IPS-11a (cell line): ENCODE measurements around the gene RABGAP1.

ENCODE experiments used
- H3K4me3 ChIP-seq: one replicate; pipeline ENCODE4 v1.5.1; 2013; ENCODE audit warnings: low read depth, low read length, control low read depth

RABGAP1 gene

GRCh38 chr9:123044586-123044985 lies 103.8 kb downstream of the RABGAP1 start:
- H3K4me3 ChIP-seq = no peak overlapping the region

DNA sequence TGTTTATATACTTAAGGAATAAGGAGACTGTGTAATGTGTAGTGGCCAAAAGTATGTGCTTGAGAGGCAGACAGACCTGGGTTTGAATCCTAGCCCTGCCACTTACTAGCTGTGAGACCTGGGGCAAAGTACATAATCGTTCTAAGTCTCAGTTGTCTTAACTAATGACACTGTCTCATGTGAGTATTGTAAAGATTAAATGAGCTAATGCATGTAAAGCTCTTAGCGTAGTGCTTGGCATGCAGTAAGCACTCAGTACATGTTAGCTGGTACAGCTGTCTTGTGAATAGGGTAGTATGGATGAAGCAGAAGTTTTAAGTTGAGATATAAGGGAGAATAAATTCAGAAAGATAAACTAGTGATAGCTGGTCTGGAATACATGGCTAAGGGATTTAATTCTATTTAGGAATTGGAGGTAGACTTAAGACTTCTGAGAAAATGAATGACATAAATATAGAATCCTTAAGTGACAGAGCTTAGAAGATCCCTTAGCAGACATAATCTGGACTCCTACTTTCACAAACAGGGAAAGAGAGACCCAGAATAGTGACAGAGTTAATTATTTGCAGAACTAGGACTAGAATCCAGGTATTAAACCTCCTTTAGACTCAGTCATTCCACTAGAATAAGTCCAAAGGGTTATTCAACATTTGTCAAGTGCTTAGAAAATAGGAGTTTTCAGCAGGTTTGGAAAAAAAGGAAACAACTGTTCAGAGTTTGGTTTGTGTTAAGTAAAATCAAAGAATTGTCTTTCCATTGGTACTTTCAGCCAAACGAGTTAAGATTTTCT lies 105.8 kb downstream of the RABGAP1 start:
- no peak overlapping the region for H3K4me3 ChIP-seq

DNA sequence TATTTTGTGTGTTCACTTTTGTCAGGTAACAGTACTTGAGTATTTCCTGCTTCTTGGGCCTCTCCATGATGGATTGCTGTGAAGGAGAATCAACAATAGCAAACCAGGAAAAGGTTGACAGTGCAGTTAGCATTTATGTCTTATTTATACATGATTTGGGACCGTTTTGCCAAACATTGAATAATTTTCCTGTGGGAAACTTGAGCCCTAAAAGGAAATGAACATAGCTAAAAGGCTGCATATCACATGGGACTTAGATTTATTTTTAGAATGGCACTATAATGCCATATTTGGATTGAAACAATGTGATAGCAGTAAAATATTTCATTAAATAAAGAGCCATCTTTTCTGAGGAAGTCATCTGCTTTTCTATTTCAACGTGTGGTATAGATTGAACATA lies 107.9 kb downstream of the RABGAP1 start:
- H3K4me3 ChIP-seq = no peak overlapping the region

DNA sequence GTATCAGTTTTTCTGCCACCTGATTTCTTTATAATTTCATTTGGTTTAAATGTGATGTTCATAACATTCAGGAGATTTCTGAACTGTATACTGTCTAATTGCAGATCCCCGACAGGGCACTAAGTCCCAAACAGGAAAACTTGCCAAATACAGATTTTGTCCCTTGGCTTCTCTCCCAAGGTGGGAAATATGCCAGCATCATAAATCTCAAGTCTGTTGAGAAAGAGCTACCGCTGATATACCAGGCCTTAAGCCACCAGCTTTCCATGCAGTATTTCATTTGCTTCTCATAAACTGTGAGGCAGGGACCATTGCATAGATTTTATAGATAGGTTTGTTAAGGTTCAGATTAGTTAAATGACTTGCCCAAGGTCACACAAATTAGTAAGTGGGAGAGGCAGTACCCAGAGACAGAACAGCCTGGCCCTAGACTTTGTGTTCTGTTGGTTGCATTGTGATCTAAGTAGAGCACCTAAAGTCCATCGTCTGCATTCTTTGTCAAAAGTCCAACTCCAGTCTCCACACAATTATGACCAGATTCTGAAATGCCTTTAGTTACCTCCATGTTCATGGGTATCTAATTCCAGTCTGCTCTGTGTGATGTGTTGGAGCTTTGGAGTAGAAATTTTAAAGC lies 108.9 kb downstream of the RABGAP1 start:
- H3K4me3 ChIP-seq = no peak overlapping the region

- H3K4me3 ChIP-seq = no peak overlapping the region
Observed at GRCh38 chr9:123053046-123053445, 112.2 kb downstream of the RABGAP1 start.

DNA sequence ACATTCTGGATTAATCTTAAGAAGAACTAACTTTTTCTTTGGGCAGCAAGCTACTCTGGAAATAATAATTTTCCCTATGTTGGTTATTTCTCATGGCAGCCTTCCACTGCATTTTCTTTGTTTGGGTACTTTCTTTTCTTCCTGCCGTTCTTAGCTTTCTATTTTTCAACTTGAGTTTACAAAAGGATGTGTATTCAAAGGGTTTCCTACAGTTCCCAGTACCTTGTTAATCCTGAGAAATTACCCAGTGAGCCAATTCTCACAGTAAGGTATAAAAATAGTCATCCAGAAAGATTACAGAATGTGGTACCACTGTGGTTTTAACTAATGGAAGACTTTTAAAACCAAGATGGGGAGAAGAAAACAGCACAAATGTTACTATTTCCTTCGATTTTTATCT lies 112.9 kb downstream of the RABGAP1 start:
- no peak overlapping the region for H3K4me3 ChIP-seq

- no peak overlapping the region for H3K4me3 ChIP-seq
Observed at GRCh38 chr9:123058834-123059233, 118.0 kb downstream of the RABGAP1 start.

DNA sequence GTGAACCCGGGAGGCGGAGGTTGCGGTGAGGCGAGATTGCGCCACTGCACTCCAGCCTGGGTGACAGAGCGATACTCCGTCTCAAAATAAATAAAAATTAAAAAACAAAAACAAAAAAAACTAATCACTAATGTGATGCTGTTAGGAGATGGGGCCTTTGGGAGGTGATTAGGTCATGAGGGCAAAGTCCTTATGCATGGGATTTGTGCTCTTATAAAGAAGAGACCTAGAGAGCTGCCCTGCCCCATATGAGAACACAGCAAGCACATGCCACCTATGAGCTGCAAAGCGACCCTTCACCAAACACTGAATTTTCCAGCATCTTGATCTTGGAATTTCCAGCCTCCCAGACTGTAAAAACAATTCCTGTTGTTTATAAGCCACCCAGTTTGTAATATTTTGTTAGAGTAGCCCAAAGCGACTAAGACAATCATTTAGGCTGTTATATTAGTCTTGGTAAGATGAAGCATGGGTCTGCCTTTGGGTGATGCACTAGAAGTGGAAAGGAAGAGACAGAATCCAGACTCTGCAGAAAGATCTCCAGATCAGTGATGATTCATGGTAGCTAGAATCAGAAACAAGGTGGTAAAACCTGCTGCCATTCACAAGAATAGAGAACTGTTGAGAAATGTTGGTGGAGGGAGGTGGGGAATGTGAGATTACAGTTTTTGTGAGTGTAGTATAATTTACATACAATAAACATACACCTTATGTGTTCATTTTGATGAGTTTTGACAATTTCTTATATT lies 118.8 kb downstream of the RABGAP1 start:
- H3K4me3 ChIP-seq = no peak overlapping the region

DNA sequence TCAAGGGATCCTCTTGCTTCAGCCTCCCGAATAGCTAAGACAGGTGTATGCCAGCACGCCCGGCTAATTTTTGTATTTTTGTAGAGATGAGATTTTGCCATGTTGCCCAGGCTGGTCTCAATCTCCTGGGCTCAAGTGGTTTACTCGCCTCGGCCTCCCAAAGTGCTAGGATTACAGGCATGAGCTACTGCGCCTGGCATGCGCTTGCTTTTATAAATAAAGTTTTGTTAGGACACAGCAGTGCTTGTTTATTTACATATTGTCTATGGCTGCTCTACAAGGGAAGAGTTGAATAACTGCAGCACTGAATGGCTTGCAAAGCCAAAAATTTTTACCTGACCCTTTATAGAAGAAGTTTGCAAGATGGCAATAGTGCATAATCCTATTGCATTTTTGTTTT lies 120.4 kb downstream of the RABGAP1 start:
- no peak overlapping the region for H3K4me3 ChIP-seq

GRCh38 chr9:123062351-123063176 lies 121.7 kb downstream of the RABGAP1 start:
- H3K4me3 ChIP-seq = no peak overlapping the region

GRCh38 chr9:123063177-123063598 lies 122.4 kb downstream of the RABGAP1 start:
- H3K4me3 ChIP-seq = no peak overlapping the region

DNA sequence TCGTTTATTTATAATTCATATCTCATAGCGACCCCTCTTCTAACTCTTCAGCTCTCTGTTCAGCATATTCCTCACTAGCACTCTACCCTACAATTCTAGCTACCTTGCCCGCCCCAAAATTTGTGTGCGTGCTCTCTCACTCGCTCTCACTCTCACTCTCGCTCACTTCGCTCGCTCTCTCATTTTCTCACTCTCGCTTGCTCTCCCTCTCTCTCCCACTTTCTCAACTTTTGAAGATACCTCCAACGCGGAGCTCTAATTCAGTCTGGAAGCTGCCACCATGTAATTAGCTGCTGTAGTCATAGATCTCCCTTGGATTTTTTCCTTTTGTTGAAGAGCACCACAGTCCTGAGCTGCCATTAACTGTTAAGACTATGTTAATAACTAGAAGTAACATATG lies 123.1 kb downstream of the RABGAP1 start:
- no peak overlapping the region for H3K4me3 ChIP-seq

GRCh38 chr9:123064716-123065115 lies 123.9 kb downstream of the RABGAP1 start:
- no peak overlapping the region for H3K4me3 ChIP-seq

DNA sequence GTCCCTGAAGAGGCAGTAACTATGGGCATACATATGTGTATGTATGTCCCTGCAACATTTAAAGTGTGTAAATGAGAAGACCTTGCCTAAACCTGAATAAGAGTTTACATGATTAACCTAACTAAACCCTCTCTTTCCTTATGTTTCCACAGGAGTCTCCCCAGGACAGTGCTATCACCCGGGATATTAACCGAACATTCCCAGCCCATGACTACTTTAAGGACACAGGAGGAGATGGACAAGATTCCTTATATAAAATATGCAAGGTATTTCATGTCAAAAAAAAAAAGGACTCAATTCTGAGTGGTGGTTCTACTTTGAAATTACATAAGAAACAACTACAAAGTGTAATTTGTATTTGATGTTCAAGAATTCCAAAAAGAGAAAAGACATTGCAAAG lies 124.4 kb downstream of the RABGAP1 start:
- no peak overlapping the region for H3K4me3 ChIP-seq

DNA sequence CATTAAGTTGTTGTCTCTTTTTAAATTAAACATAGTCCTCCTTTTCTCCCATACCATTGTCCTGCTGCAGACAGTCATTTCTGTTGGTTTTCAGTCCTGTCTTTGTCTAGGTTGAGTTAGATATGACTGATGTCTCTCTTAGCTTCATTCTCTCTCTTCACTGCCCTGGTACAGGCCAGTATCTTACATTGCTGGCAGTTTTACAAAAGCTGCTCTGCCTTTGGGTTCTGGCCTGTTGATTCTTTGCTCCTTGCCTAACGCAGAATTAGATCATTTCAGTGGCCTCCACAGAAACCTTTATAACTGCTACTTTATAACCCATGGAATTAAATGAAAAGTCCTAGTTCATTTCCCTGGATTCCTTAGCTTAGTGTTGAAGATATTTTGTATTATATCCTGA lies 126.3 kb downstream of the RABGAP1 start:
- H3K4me3 ChIP-seq = no peak overlapping the region

DNA sequence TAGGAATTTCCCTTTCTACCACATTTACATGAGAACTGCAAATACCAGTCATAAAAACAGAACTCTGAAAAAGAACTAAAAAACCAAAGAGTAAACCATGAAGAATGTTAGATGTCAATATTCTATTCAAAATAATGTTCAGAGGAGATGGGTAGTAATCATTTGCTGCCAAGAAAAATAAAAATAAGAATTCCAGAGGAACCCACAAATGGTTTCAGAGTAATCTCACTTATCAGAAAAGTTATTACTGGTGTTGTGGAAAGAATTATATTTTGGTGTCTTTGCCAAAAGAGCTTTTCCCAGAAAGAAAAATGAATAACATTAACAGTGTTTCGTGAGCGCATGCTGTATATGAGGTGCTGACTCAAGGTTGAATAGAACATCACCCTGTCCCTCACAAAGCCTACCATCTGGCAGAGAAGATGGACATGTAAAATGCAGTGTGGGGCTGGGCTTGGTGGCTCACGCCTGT lies 128.2 kb downstream of the RABGAP1 start:
- no peak overlapping the region for H3K4me3 ChIP-seq

GRCh38 chr9:123070198-123070597 lies 129.4 kb downstream of the RABGAP1 start:
- no peak overlapping the region for H3K4me3 ChIP-seq

GRCh38 chr9:123072407-123072995 lies 131.7 kb downstream of the RABGAP1 start:
- H3K4me3 ChIP-seq = no peak overlapping the region

- H3K4me3 ChIP-seq = no peak overlapping the region
Observed at GRCh38 chr9:123073441-123073840, 132.6 kb downstream of the RABGAP1 start.

- H3K4me3 ChIP-seq = no peak overlapping the region
Observed at GRCh38 chr9:123073991-123074422, 133.2 kb downstream of the RABGAP1 start.
